HCT116 (cell line): Measurements from ENCODE around the gene STAP2. TPM values are rescaled to one million over a fixed set of nuclear protein-coding genes. Genes with fewer than 3 reads are reported as not detected.
"Not testable (repeated sequence)": the region's sequence is repeated elsewhere in the genome, so short reads cannot be mapped to it uniquely, and the experiment has no call there.

Source experiments
- ATAC-seq: fragments of 200-7000 bp; cut with Tn5 transposase; 2 replicates; pipeline ENCODE4 v1.9.1; 2020; ENCODE audit warnings: mild to moderate bottlenecking, moderate library complexity
- BruUV-seq: library from RNA; stranded (reverse); fragments of 400-500 nt; replicated peaks from 2 replicates; lab custom pipeline; 2021; lab: Mats Ljungman, UMichigan
- CTCF ChIA-PET: fragments of 300-600 bp; sonication (Branson Sonifier 250); formaldehyde crosslinking; loops from one replicate; lab custom pipeline; 2021; ENCODE audit warnings: antibody characterized with exemption; lab: Charles Lee
- POLR2A ChIA-PET: fragments of 300-600, 350-600 bp; sonication (Branson Sonifier 250); formaldehyde crosslinking; loops from one replicate; lab custom pipeline; 2021; ENCODE audit warnings: antibody characterized with exemption; lab: Charles Lee
- RAD21 ChIA-PET, 2 experiments: fragments of 300-600 bp; sonication (Branson Sonifier 250); formaldehyde crosslinking; loops; one replicate each; lab custom pipeline; 2023; ENCODE audit warnings: low total read pairs in 2 of 2; ENCODE audit not compliant: uncharacterized antibody in 2 of 2, unreplicated experiment in 2 of 2, low non-redundant PET in 1 of 2; lab: Charles Lee
- DNase-seq: peaks from one replicate; pipeline ENCODE4 v3.0.0-alpha.2; 2010; ENCODE audit warnings: low read depth, low spot score
- H2AFZ ChIP-seq: fragments of 200-600 bp; shearing (Covaris generic), sonication (generic); 2 replicates; pipeline ENCODE4 v1.6.1; 2017; ENCODE audit warnings: low read depth, mixed run types, mixed read lengths, antibody characterized with exemption, low read length; ENCODE audit not compliant: poor library complexity, severe bottlenecking
- H3K27ac ChIP-seq: 2 replicates; pipeline ENCODE4 v1.5.1; 2012; ENCODE audit warnings: low read depth, low read length
- H3K27me3 ChIP-seq: fragments of 200-600 bp; sonication (generic); 2 replicates; pipeline ENCODE4 v1.6.1; 2016; ENCODE audit warnings: mixed run types, low read length, mixed read lengths; ENCODE audit not compliant: insufficient read depth
- H3K36me3 ChIP-seq, 2 experiments: fragments of 200-500 bp in 1 of 2; fragments of 200-600 bp in 1 of 2; sonication (Bioruptor generic) in 1 of 2; sonication (generic) in 1 of 2; 2 replicates each; pipeline versions ENCODE4 v1.5.1 to v1.6.1; 2014 to 2016; ENCODE audit warnings: low read length in 2 of 2, inconsistent platforms in 1 of 2, mixed read lengths in 1 of 2, mixed run types in 1 of 2; ENCODE audit not compliant: insufficient read depth in 2 of 2, control insufficient read depth in 1 of 2
- H3K4me1 ChIP-seq, 2 experiments: fragments of 200-600 bp in 1 of 2; sonication (generic) in 1 of 2; 2 replicates each; pipeline versions ENCODE4 v1.5.1 to v1.6.1; 2012 to 2017; ENCODE audit warnings: low read length in 2 of 2, inconsistent platforms in 1 of 2, mild to moderate bottlenecking in 1 of 2, mixed read lengths in 1 of 2, mixed run types in 1 of 2, moderate library complexity in 1 of 2; ENCODE audit not compliant: insufficient read depth in 2 of 2, control insufficient read depth in 1 of 2
- H3K4me2 ChIP-seq: fragments of 200-600 bp; sonication (generic); 2 replicates; pipeline ENCODE4 v1.6.1; 2017; ENCODE audit warnings: mixed run types, low read length, mixed read lengths
- H3K4me3 ChIP-seq, 2 experiments: fragments of 200-600 bp in 1 of 2; sonication (generic) in 1 of 2; replicated peaks in 1 of 2; 2 replicates each; pipeline ENCODE4 v1.5.1; 2011 to 2016; ENCODE audit warnings: low read length in 2 of 2, control low read depth in 1 of 2, low read depth in 1 of 2, mild to moderate bottlenecking in 1 of 2, mixed read lengths in 1 of 2, mixed run types in 1 of 2
- H3K79me2 ChIP-seq: fragments of 200-600 bp; sonication (generic); 2 replicates; pipeline ENCODE4 v1.6.1; 2017; ENCODE audit warnings: mild to moderate bottlenecking, mixed run types, low read length, moderate library complexity, mixed read lengths; ENCODE audit not compliant: insufficient read depth
- H3K9ac ChIP-seq: fragments of 200-600 bp; sonication (generic); 2 replicates; pipeline ENCODE4 v1.6.1; 2016; ENCODE audit warnings: low read length, mixed read lengths
- H3K9me2 ChIP-seq: fragments of 200-600 bp; sonication (generic), shearing (Covaris generic); 2 replicates; pipeline ENCODE4 v1.6.1; 2017; ENCODE audit warnings: mixed run types, mild to moderate bottlenecking, moderate library complexity; ENCODE audit not compliant: insufficient read depth
- H3K9me3 ChIP-seq, 2 experiments: fragments of 200-500 bp in 1 of 2; fragments of 200-600 bp in 1 of 2; sonication (Bioruptor generic) in 1 of 2; sonication (generic) in 1 of 2; 2 replicates each; pipeline ENCODE4 v1.6.1; 2014 to 2017; ENCODE audit warnings: low read length in 2 of 2, mixed read lengths in 2 of 2, inconsistent platforms in 1 of 2, low read depth in 1 of 2, mild to moderate bottlenecking in 1 of 2, mixed run types in 1 of 2, moderate library complexity in 1 of 2; ENCODE audit not compliant: control insufficient read depth in 1 of 2, insufficient read depth in 1 of 2
- H4K20me1 ChIP-seq: fragments of 200-600 bp; sonication (generic), shearing (Covaris generic); 2 replicates; pipeline ENCODE4 v1.6.1; 2017; ENCODE audit warnings: mixed run types, mild to moderate bottlenecking, moderate library complexity; ENCODE audit not compliant: insufficient read depth
- intact Hi-C: fragments of 100-400 bp; cut with micrococcal nuclease; formaldehyde crosslinking; loops from 2 replicates; pipeline ENCODE4 v1.10.0; 2022
- total RNA-seq: library from RNA; stranded (reverse); gene quantifications from one replicate; pipeline ENCODE4 v1.2.1, GENCODE V29; 2021; ENCODE audit not compliant: unreplicated experiment

STAP2 gene
- total RNA-seq, 1 experiment from 2014 or later = 2.1 TPM

DNA sequence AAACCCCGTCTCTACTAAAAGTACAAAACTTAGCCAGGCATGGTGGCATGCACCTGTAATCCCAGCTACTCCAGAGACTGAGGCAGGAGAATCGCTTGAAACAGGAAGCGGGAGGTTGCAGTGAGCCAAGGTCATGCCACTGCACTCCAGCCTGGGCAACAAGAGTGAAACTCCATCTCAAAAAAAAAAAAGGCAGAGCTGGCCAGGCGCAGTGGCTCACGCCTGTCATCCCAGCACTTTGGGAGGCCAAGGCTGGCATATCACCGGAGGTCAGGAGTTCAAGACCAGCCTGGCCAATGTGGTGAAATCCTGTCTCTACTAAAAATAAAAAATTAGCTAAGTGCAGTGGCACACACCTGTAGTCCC is 64.3 kb downstream of the STAP2 start:
- BruUV-seq, CTCF ChIA-PET: not testable (repeated sequence)

More for the DNA sequence above, 64.3 kb downstream of the STAP2 start:
- H3K36me3 ChIP-seq, H3K9me3 ChIP-seq, H3K4me1 ChIP-seq, H3K9ac ChIP-seq, H3K79me2 ChIP-seq, H4K20me1 ChIP-seq, intact Hi-C loops, DNase-seq, H3K4me3 ChIP-seq, ATAC-seq, H3K27ac ChIP-seq, H3K4me2 ChIP-seq, H3K9me2 ChIP-seq, H2AFZ ChIP-seq, RAD21 ChIA-PET, H3K27me3 ChIP-seq: not testable (repeated sequence)
- POLR2A ChIA-PET = interaction anchor here (0.6 kb wide), 1 partner anchor 47 kb away, joined by 3 read pairs; no protein-coding TSS in a partner anchor

Other genes with a start within 250 kb of the STAP2 start
- 186 TPM for gene MAP2K2, start 214.7 kb downstream of the STAP2 start, total RNA-seq
- gene CREB3L3, start 185.2 kb downstream of the STAP2 start, total RNA-seq = 0.25 TPM
- 36.3 TPM for gene SIRT6, start 156.3 kb downstream of the STAP2 start, total RNA-seq
- gene ANKRD24, start 156.1 kb downstream of the STAP2 start, total RNA-seq = 1.7 TPM
- 1.2 TPM for gene EBI3, start 109.3 kb downstream of the STAP2 start, total RNA-seq
- gene YJU2, start 91.7 kb downstream of the STAP2 start, total RNA-seq = 26.9 TPM
- gene SHD, start 59.6 kb downstream of the STAP2 start, total RNA-seq = 2.0 TPM
- gene TMIGD2, start 36.4 kb downstream of the STAP2 start, total RNA-seq = not detected
- 20.1 TPM for gene FSD1, start 34.2 kb downstream of the STAP2 start, total RNA-seq
- gene MPND, start 4.7 kb upstream of the STAP2 start, total RNA-seq = 24.3 TPM
- 86.0 TPM for gene SH3GL1, start 61.7 kb upstream of the STAP2 start, total RNA-seq
- gene CHAF1A, start 63.8 kb upstream of the STAP2 start, total RNA-seq = 69.9 TPM
- gene UBXN6, start 119.0 kb upstream of the STAP2 start, total RNA-seq = 76.5 TPM
- gene HDGFL2, start 133.5 kb upstream of the STAP2 start, total RNA-seq = 75.2 TPM
- 2.3 TPM for gene PLIN4, start 179.7 kb upstream of the STAP2 start, total RNA-seq
- gene PLIN5, start 196.4 kb upstream of the STAP2 start, total RNA-seq = 8.1 TPM
- gene LRG1, start 201.2 kb upstream of the STAP2 start, total RNA-seq = 1.3 TPM
- 58.4 TPM for gene SEMA6B, start 220.9 kb upstream of the STAP2 start, total RNA-seq